NK-92 (cell line): ENCODE measurements around the gene NPTX1.

ENCODE experiments used
- DNase-seq: peaks from one replicate; lab custom pipeline; 2025; ENCODE audit not compliant: unreplicated experiment; lab: John Stamatoyannopoulos, UW

Gene NPTX1

GRCh38 chr17:80479246-80479566 lies 2.8 kb upstream of the NPTX1 start:
- no peak for DNase-seq

- no peak for DNase-seq
These were observed 2.3 kb upstream of the NPTX1 start for GRCh38 chr17:80478487-80479245.

GRCh38 chr17:80477647-80478478 lies 1.5 kb upstream of the NPTX1 start:
- no peak for DNase-seq

- no peak for DNase-seq
These were observed 655 bp upstream of the NPTX1 start for GRCh38 chr17:80476877-80477646.

- DNase-seq: no peak
These were observed 1.2 kb downstream of the NPTX1 start for GRCh38 chr17:80474961-80475909.

GRCh38 chr17:80474231-80474960 lies 2.0 kb downstream of the NPTX1 start:
- DNase-seq: no peak

GRCh38 chr17:80473701-80474100 lies 2.7 kb downstream of the NPTX1 start:
- DNase-seq: no peak

- DNase-seq: no peak
These were observed 3.4 kb downstream of the NPTX1 start for GRCh38 chr17:80472996-80473395.

- DNase-seq: no peak
These were observed 4.5 kb downstream of the NPTX1 start for GRCh38 chr17:80471922-80472321.

GRCh38 chr17:80470603-80471002 lies 5.8 kb downstream of the NPTX1 start:
- DNase-seq: no peak

GRCh38 chr17:80469667-80470066 lies 6.7 kb downstream of the NPTX1 start:
- no peak for DNase-seq

- no peak for DNase-seq
These were observed 7.5 kb downstream of the NPTX1 start for GRCh38 chr17:80468781-80469493.

- DNase-seq: no peak
These were observed 8.2 kb downstream of the NPTX1 start for GRCh38 chr17:80468242-80468641.

- no peak for DNase-seq
These were observed 10.2 kb downstream of the NPTX1 start for GRCh38 chr17:80466188-80466705.

- DNase-seq: no peak
These were observed 11.0 kb downstream of the NPTX1 start for GRCh38 chr17:80465327-80465974.

- DNase-seq: no peak
These were observed 11.9 kb downstream of the NPTX1 start for GRCh38 chr17:80464486-80464885.

GRCh38 chr17:80463784-80464400 lies 12.5 kb downstream of the NPTX1 start:
- no peak for DNase-seq

GRCh38 chr17:80461528-80462160 lies 14.8 kb downstream of the NPTX1 start:
- DNase-seq: no peak
